GM12864 (cell line): ENCODE results near the gene ZSWIM6.

Experiments
- DNase-seq: peaks from one replicate; pipeline ENCODE4 v3.0.0-alpha.2; 2011; ENCODE audit warnings: low read depth
- H3K4me3 ChIP-seq: 2 replicates; pipeline ENCODE4 v1.5.1; 2011; ENCODE audit warnings: mild to moderate bottlenecking, low read depth, low read length, control low read depth
- TF ChIP-seq, protein P1 (sequence below): IDR thresholded peaks from 2 replicates; pipeline ENCODE4 v1.5.1; 2011; ENCODE audit warnings: low read depth, mild to moderate bottlenecking, moderate library complexity, low read length, control low read depth, inconsistent platforms; ENCODE audit errors: missing control alignments

Gene ZSWIM6

DNA sequence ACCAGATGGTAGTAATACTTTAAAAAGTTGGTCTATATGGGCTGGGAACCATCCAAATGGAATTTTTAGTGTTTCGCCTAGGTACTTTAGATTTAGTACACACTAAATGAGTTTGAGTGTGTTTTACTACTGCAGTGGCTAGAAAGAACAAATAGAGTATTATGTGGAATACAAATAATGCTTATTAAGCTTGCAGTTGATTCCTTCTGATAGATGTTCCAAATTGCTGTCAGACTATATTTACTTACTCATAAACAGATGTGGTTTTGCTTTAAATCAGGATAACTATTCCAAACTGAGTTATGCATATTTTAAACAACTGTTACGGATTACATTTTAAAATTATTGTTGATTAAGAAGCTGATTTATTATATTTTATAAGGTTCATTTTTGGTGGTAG is 103.3 kb downstream of the ZSWIM6 start:
- DNase-seq: no peak
- TF ChIP-seq, protein P1, sequence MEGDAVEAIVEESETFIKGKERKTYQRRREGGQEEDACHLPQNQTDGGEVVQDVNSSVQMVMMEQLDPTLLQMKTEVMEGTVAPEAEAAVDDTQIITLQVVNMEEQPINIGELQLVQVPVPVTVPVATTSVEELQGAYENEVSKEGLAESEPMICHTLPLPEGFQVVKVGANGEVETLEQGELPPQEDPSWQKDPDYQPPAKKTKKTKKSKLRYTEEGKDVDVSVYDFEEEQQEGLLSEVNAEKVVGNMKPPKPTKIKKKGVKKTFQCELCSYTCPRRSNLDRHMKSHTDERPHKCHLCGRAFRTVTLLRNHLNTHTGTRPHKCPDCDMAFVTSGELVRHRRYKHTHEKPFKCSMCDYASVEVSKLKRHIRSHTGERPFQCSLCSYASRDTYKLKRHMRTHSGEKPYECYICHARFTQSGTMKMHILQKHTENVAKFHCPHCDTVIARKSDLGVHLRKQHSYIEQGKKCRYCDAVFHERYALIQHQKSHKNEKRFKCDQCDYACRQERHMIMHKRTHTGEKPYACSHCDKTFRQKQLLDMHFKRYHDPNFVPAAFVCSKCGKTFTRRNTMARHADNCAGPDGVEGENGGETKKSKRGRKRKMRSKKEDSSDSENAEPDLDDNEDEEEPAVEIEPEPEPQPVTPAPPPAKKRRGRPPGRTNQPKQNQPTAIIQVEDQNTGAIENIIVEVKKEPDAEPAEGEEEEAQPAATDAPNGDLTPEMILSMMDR: no peak
- H3K4me3 ChIP-seq: no peak overlapping the region

DNA sequence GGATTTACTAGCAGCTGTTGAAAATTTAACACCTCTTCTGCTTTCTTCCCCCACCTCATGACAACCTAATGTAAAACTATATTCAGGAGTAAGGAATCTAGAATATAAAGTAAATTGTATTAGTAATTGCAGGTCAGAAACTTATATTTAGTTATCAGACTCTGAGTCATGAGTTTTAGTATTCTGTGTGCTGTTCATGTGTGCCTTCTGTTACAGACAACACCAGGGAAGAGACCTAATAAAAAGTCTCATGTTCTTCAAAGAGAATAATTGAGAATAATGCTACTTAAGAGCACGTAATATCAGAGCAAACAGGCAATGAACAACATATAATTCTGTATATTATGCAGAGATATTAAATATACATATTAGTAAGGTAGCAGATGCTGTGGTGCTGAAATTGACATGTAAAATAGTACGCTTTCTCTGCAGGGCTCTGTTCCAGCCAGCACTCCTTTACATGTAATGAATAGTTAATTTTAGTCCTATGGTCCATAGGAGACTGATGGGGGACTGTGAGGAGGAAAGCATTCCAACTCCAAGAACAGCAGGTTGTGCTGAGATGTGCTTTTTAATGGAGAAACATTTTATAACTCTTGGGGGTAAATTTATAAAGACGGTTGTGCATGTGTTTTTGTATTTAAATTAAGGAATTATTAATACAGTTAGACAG is 106.4 kb downstream of the ZSWIM6 start:
- no peak overlapping the region for H3K4me3 ChIP-seq
- DNase-seq: no peak
- TF ChIP-seq, protein P1: no peak

DNA sequence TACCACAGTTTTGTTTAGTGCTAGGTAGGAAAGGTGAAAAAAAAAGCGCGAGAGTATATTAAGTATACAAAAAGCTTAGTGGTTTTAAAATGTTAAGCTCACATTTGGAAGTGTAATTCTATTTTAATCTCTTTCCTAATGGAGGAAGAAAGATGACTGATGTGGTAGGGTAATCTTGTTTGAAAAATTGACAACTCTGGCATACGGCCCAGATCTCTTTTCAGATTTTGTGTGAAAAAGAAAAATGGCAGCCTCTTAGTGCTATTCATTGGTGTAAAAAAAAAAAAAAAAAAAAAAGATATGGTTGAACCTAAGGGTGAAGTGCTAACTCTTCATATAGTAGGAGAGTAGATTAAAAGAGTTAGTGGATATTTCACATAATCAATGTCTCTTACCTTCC is 108.0 kb downstream of the ZSWIM6 start:
- DNase-seq: no peak

DNA sequence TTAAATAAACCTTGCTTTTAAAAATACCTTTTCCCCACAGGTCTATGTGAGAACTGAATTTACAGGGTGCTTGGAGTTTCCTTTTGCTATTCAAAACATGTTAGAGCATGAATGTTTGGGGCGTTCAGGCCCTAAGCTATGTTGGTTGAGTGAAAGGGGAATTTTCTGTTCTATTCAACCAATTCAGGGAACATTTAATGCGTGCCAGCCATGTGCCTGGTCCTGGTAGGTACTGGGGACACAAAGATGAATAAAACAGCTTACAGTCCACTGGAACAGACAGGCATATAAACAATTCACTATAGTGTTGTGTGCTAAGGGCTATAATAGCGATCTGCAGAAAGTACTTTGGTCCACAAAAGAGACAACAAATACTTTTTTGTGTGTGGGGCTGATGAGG is 108.5 kb downstream of the ZSWIM6 start:
- no peak overlapping the region for H3K4me3 ChIP-seq
- DNase-seq: no peak
- TF ChIP-seq, protein P1: no peak

More for the DNA sequence above, 108.0 kb downstream of the ZSWIM6 start:
- TF ChIP-seq, protein P1: no peak
- no peak overlapping the region for H3K4me3 ChIP-seq

DNA sequence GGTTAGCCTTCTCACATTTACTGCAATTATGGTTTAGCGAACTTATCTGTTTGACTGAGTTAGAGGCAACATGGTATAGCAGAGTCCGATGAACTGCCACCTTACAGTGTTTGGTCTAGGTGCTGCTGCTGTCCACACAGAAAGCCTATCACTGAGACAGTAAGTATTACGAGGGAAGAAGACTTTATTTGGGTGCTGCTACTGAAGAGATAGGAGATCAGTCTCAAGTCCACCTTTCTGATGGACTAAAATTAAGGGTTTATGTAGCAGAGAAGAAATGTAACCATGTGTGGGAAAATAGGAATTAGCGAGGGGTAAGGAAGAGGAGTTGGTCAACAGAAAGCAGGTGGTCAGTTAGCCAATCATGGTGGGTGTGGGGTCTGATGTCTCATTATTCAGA is 109.7 kb downstream of the ZSWIM6 start:
- no peak overlapping the region for H3K4me3 ChIP-seq
- DNase-seq: no peak
- TF ChIP-seq, protein P1: no peak

DNA sequence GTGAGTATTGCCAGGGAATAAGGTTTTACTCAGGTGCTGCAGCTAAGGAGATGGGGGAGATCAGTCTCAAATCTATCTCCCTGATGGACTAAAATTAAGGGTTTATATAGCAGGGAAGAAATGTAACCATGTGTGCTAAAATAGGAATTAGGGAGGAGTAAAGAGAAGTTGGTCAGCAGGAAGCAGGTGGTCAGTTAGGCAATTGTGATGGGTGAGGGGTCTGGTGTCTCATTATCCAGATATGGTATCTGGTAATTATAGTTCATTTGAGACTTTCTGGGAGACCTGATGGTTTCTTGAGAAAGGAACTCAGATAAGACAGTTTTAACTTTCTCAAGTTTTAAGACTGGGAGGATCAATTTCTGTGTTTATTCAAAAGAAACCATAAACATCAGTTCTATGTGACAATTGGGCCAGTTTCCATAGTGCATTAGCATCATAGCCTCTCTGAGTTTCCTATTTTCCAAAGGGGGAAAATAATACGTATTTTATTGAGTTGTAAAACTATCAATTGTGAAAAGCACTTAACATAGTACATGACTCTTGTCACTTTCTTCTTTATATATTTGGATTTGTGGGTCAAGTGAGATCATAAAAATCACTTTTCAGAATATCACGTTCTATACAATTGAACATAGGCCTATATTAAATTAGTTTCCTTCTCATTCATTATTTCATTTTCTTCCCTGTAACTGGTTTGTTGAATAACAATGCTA is 115.9 kb downstream of the ZSWIM6 start:
- TF ChIP-seq, protein P1: no peak
- DNase-seq: no peak

More for the DNA sequence above, 115.9 kb downstream of the ZSWIM6 start:
- no peak overlapping the region for H3K4me3 ChIP-seq
